H9 (cell line): ENCODE data around the gene SFXN5. TPM values are rescaled to one million over a fixed set of nuclear protein-coding genes. Genes with fewer than 3 reads are reported as not detected.

Experiments used
- DNase-seq: peaks from one replicate; pipeline ENCODE4 v3.0.0-alpha.2; 2017
- H2AFZ ChIP-seq: one replicate; pipeline ENCODE4 v1.6.1; 2013; ENCODE audit warnings: mild to moderate bottlenecking, low read length, control low read depth, moderate library complexity
- H2AK5ac ChIP-seq: 2 replicates; pipeline ENCODE4 v1.6.1; 2013; ENCODE audit warnings: low read length, control low read depth, mixed read lengths; ENCODE audit not compliant: insufficient read length
- H2BK120ac ChIP-seq: one replicate; pipeline ENCODE4 v1.6.1; 2013; ENCODE audit warnings: low read depth, mild to moderate bottlenecking, low read length, control low read depth, inconsistent platforms; ENCODE audit not compliant: poor library complexity, severe bottlenecking
- H2BK12ac ChIP-seq: 2 replicates; pipeline ENCODE4 v1.6.1; 2013; ENCODE audit warnings: low read length, control low read depth, mixed read lengths, low read depth; ENCODE audit not compliant: insufficient read length
- H2BK15ac ChIP-seq: 2 replicates; pipeline ENCODE4 v1.6.1; 2013; ENCODE audit warnings: low read depth, low read length, control low read depth
- H2BK20ac ChIP-seq: one replicate; pipeline ENCODE4 v1.6.1; 2013; ENCODE audit warnings: low read depth, mild to moderate bottlenecking, low read length, control low read depth, inconsistent platforms; ENCODE audit not compliant: poor library complexity, severe bottlenecking
- H2BK5ac ChIP-seq: 2 replicates; pipeline ENCODE4 v1.6.1; 2013; ENCODE audit warnings: low read length, control low read depth, mixed read lengths; ENCODE audit not compliant: insufficient read length
- H3K14ac ChIP-seq: 2 replicates; pipeline ENCODE4 v1.6.1; 2013; ENCODE audit warnings: low read length, control low read depth; ENCODE audit not compliant: insufficient read depth
- H3K18ac ChIP-seq: 2 replicates; pipeline ENCODE4 v1.6.1; 2013; ENCODE audit warnings: low read depth, mild to moderate bottlenecking, mixed read lengths, low read length, control low read depth; ENCODE audit not compliant: insufficient read length
- H3K23ac ChIP-seq: 2 replicates; pipeline ENCODE4 v1.6.1; 2013; ENCODE audit warnings: low read length, control low read depth, mixed read lengths, low read depth; ENCODE audit not compliant: insufficient read length
- H3K23me2 ChIP-seq: 2 replicates; pipeline ENCODE4 v1.6.1; 2013; ENCODE audit warnings: low read depth, mild to moderate bottlenecking, mixed read lengths, low read length, control low read depth; ENCODE audit not compliant: insufficient read length, poor library complexity, severe bottlenecking
- H3K27ac ChIP-seq: 2 replicates; pipeline ENCODE4 v1.5.1; 2013; ENCODE audit warnings: low read length, control low read depth, mixed read lengths, low read depth; ENCODE audit not compliant: insufficient read length
- H3K27me3 ChIP-seq: 2 replicates; pipeline ENCODE4 v1.6.1; 2013; ENCODE audit warnings: low read length, control low read depth, inconsistent platforms; ENCODE audit not compliant: insufficient read depth
- H3K4ac ChIP-seq: 2 replicates; pipeline ENCODE4 v1.6.1; 2013; ENCODE audit warnings: low read depth, mild to moderate bottlenecking, control low read depth, inconsistent platforms, low read length, moderate library complexity
- H3K4me1 ChIP-seq: 2 replicates; pipeline ENCODE4 v1.6.1; 2013; ENCODE audit warnings: low read length, control low read depth, inconsistent platforms; ENCODE audit not compliant: insufficient read depth
- H3K4me2 ChIP-seq: 2 replicates; pipeline ENCODE4 v1.6.1; 2013; ENCODE audit warnings: low read length, control low read depth, mixed read lengths; ENCODE audit not compliant: insufficient read length, insufficient read depth
- H3K56ac ChIP-seq: 2 replicates; pipeline ENCODE4 v1.6.1; 2013; ENCODE audit warnings: low read depth, mild to moderate bottlenecking, mixed read lengths, low read length, control low read depth; ENCODE audit not compliant: insufficient read length
- H3K79me1 ChIP-seq: 2 replicates; pipeline ENCODE4 v1.6.1; 2013; ENCODE audit warnings: low read depth, mild to moderate bottlenecking, moderate library complexity, low read length, control low read depth, inconsistent platforms; ENCODE audit not compliant: insufficient read depth, poor library complexity, severe bottlenecking
- H3K79me2 ChIP-seq: 2 replicates; pipeline ENCODE4 v1.6.1; 2013; ENCODE audit warnings: low read length, control low read depth, inconsistent platforms; ENCODE audit not compliant: insufficient read depth
- H3K9ac ChIP-seq: 2 replicates; pipeline ENCODE4 v1.6.1; 2013; ENCODE audit warnings: low read length, control low read depth, mixed read lengths; ENCODE audit not compliant: insufficient read length; ENCODE audit errors: extremely low read depth
- H3K9me3 ChIP-seq: one replicate; pipeline ENCODE4 v1.6.1; 2013; ENCODE audit warnings: low read depth, low read length, inconsistent platforms; ENCODE audit not compliant: control insufficient read depth
- H3T11ph ChIP-seq: one replicate; pipeline ENCODE4 v1.6.1; 2013; ENCODE audit warnings: mild to moderate bottlenecking, low read length, control low read depth, inconsistent platforms
- H4K20me1 ChIP-seq: one replicate; pipeline ENCODE4 v1.6.1; 2013; ENCODE audit not compliant: control insufficient read depth, insufficient read length, insufficient read depth
- H4K5ac ChIP-seq: 2 replicates; pipeline ENCODE4 v1.6.1; 2013; ENCODE audit warnings: low read depth, mild to moderate bottlenecking, mixed read lengths, low read length, control low read depth; ENCODE audit not compliant: insufficient read length
- H4K8ac ChIP-seq: replicated peaks from 2 replicates; pipeline ENCODE4 v1.6.1; 2013; ENCODE audit warnings: low read length, control low read depth, mixed read lengths, low read depth; ENCODE audit not compliant: insufficient read length
- H4K91ac ChIP-seq: 2 replicates; pipeline ENCODE4 v1.6.1; 2013; ENCODE audit warnings: low read depth, mild to moderate bottlenecking, moderate library complexity, mixed read lengths, low read length, control low read depth; ENCODE audit not compliant: insufficient read length
- H3K27ac Mint-ChIP-seq, 3 experiments: 2 replicates in 2 of 3; 3 replicates in 1 of 3; pipeline ENCODE4 v1.8.0; 2020 to 2021; ENCODE audit warnings: mixed read lengths in 3 of 3, mild to moderate bottlenecking in 1 of 3, moderate library complexity in 1 of 3
- H3K27me3 Mint-ChIP-seq: 2 replicates; pipeline ENCODE4 v1.8.0; 2021; ENCODE audit warnings: low read depth, mild to moderate bottlenecking, moderate library complexity, mixed read lengths
- H3K36me3 Mint-ChIP-seq, 3 experiments: 2 replicates in 2 of 3; 3 replicates in 1 of 3; pipeline ENCODE4 v1.8.0; 2020 to 2021; ENCODE audit warnings: low read depth in 3 of 3, mixed read lengths in 3 of 3; ENCODE audit not compliant: insufficient read depth in 1 of 3
- H3K4me1 Mint-ChIP-seq, 2 experiments: 2 replicates each; pipeline ENCODE4 v1.8.0; 2020; ENCODE audit warnings: mixed read lengths in 2 of 2
- H3K4me3 Mint-ChIP-seq, 2 experiments: 2 replicates in 1 of 2; 3 replicates in 1 of 2; pipeline ENCODE4 v1.8.0; 2020 to 2021; ENCODE audit warnings: mild to moderate bottlenecking in 2 of 2, mixed read lengths in 2 of 2, moderate library complexity in 1 of 2
- H3K9me3 Mint-ChIP-seq, 2 experiments: 2 replicates in 1 of 2; 3 replicates in 1 of 2; pipeline ENCODE4 v1.8.0; 2020; ENCODE audit warnings: mild to moderate bottlenecking in 2 of 2, mixed read lengths in 2 of 2, moderate library complexity in 1 of 2
- WGBS: extraction: QIAGEN DNeasy Blood & Tissue Kit; methylation state at CpG from one replicate; pipeline ENCODE4 v1.1.7; 2013; ENCODE audit warnings: missing lambda C conversion rate, low lambda C conversion rate, mixed read lengths; ENCODE audit not compliant: insufficient read length; ENCODE audit errors: extremely low coverage; 5-methylcytosine and 5-hydroxymethylcytosine counted together
- total RNA-seq: library from RNA; stranded (reverse); gene quantifications from 2 replicates; pipeline ENCODE4 v1.2.1, GENCODE V29; 2021
- TF ChIP-seq, protein P1 (sequence below): fragments of 200-600 bp; sonication (generic); conservative IDR thresholded peaks from 3 replicates; pipeline ENCODE4 v1.8.0; 2021; ENCODE audit warnings: antibody characterized with exemption, mild to moderate bottlenecking

The SFXN5 gene
- total RNA-seq, 1 experiment from 2014 or later: 30.9 TPM

- H2BK5ac ChIP-seq: no peak overlapping the region
- H3K56ac ChIP-seq: no peak overlapping the region
- H3K14ac ChIP-seq: no peak overlapping the region
- H3K4ac ChIP-seq: no peak overlapping the region
- no peak overlapping the region for H3K27ac Mint-ChIP-seq
- no peak overlapping the region for H4K91ac ChIP-seq
- no peaks in the 10 kb centered on the region for H3K23me2 ChIP-seq
- no peak overlapping the region for H3T11ph ChIP-seq
- WGBS: no CpG with 5 or more reads among the region's 13 CpGs
- peaks cover 0 to 3% (median 0%) of the 10 kb centered on the region in 3 experiments; a peak in 2 of 7 replicates for H3K36me3 Mint-ChIP-seq
- H3K9me3 Mint-ChIP-seq: no peaks in the 10 kb centered on the region
- TF ChIP-seq, protein P1, sequence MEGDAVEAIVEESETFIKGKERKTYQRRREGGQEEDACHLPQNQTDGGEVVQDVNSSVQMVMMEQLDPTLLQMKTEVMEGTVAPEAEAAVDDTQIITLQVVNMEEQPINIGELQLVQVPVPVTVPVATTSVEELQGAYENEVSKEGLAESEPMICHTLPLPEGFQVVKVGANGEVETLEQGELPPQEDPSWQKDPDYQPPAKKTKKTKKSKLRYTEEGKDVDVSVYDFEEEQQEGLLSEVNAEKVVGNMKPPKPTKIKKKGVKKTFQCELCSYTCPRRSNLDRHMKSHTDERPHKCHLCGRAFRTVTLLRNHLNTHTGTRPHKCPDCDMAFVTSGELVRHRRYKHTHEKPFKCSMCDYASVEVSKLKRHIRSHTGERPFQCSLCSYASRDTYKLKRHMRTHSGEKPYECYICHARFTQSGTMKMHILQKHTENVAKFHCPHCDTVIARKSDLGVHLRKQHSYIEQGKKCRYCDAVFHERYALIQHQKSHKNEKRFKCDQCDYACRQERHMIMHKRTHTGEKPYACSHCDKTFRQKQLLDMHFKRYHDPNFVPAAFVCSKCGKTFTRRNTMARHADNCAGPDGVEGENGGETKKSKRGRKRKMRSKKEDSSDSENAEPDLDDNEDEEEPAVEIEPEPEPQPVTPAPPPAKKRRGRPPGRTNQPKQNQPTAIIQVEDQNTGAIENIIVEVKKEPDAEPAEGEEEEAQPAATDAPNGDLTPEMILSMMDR: no peak
- no peak overlapping the region for H3K18ac ChIP-seq
- no peak overlapping the region for H2AK5ac ChIP-seq
- no peak overlapping the region for H2BK12ac ChIP-seq
- H3K9ac ChIP-seq: no peak overlapping the region
- no peaks in the 10 kb centered on the region for H3K9me3 ChIP-seq
- no peak overlapping the region for H3K4me2 ChIP-seq
- no peaks in the 10 kb centered on the region for H3K4me1 ChIP-seq
- no peak overlapping the region for H3K4me3 Mint-ChIP-seq
- no peaks in the 10 kb centered on the region for H3K27me3 ChIP-seq
- H3K4me1 Mint-ChIP-seq: peaks cover 14 to 22% of the 10 kb centered on the region in 2 experiments; a peak in 3 of 4 replicates
- H2BK120ac ChIP-seq: no peak overlapping the region
- no peak overlapping the region for H3K23ac ChIP-seq
- peaks cover 1% of the 10 kb centered on the region; the same call in 1 of the 2 replicates for H3K27me3 Mint-ChIP-seq
- DNase-seq: peak; percentile 28
- no peaks in the 10 kb centered on the region for H3K79me2 ChIP-seq
- no peak overlapping the region for H4K5ac ChIP-seq
- no peak overlapping the region for H3K27ac ChIP-seq
- H4K8ac ChIP-seq: no peak overlapping the region
- no peak overlapping the region for H2BK15ac ChIP-seq
- H2AFZ ChIP-seq: no peak overlapping the region
- H3K79me1 ChIP-seq: no peaks in the 10 kb centered on the region
- no peaks in the 10 kb centered on the region for H4K20me1 ChIP-seq
- H2BK20ac ChIP-seq: no peak overlapping the region
Measured at GRCh38 chr2:72990695-72991438, 80.6 kb downstream of the SFXN5 start.
